Measurements from ENCODE around the gene PTPN5.

Gene PTPN5

GRCh38 chr11:18756889-18757288 is 34.7 kb downstream of the PTPN5 start:
- no peak for DNase-seq (ENCODE audit: extremely low read depth, low read depth)
- TF ChIP-seq CTCF (IDR thresholded peaks at IDR 0.05; ENCODE audit: low read depth, low read length, missing control alignments) = no peak
- no peak overlapping the region for H3K4me3 ChIP-seq (replicated peaks; ENCODE audit: low read depth, low read length)

GRCh38 chr11:18754308-18754707 is 37.3 kb downstream of the PTPN5 start:
- no peak for TF ChIP-seq CTCF (IDR thresholded peaks at IDR 0.05; ENCODE audit: low read depth, low read length, missing control alignments)
- no peak for DNase-seq (ENCODE audit: extremely low read depth, low read depth)
- no peak overlapping the region for H3K4me3 ChIP-seq (replicated peaks; ENCODE audit: low read depth, low read length)

GRCh38 chr11:18752502-18752901 is 39.1 kb downstream of the PTPN5 start:
- no peak overlapping the region for H3K4me3 ChIP-seq (replicated peaks; ENCODE audit: low read depth, low read length)
- no peak for DNase-seq (ENCODE audit: extremely low read depth, low read depth)
- no peak for TF ChIP-seq CTCF (IDR thresholded peaks at IDR 0.05; ENCODE audit: low read depth, low read length, missing control alignments)

GRCh38 chr11:18750944-18751343 is 40.7 kb downstream of the PTPN5 start:
- DNase-seq (ENCODE audit: extremely low read depth, low read depth) = no peak
- TF ChIP-seq CTCF (IDR thresholded peaks at IDR 0.05; ENCODE audit: low read depth, low read length, missing control alignments) = no peak
- H3K4me3 ChIP-seq (replicated peaks; ENCODE audit: low read depth, low read length) = no peak overlapping the region

- peak; percentile 39 for DNase-seq (ENCODE audit: extremely low read depth, low read depth)
- TF ChIP-seq CTCF (IDR thresholded peaks at IDR 0.05; ENCODE audit: low read depth, low read length, missing control alignments) = no peak
- no peak overlapping the region for H3K4me3 ChIP-seq (replicated peaks; ENCODE audit: low read depth, low read length)
Observed at GRCh38 chr11:18749681-18750319, 41.8 kb downstream of the PTPN5 start.

- no peak for DNase-seq (ENCODE audit: extremely low read depth, low read depth)
- TF ChIP-seq CTCF (IDR thresholded peaks at IDR 0.05; ENCODE audit: low read depth, low read length, missing control alignments) = no peak
Observed at GRCh38 chr11:18748766-18749365, 42.7 kb downstream of the PTPN5 start.

More at GRCh38 chr11:18748766-18749365, 42.7 kb downstream of the PTPN5 start:
- no peak overlapping the region for H3K4me3 ChIP-seq (replicated peaks; ENCODE audit: low read depth, low read length)

Data from HFF-Myc (cell line).